Neuronal stem cell (in vitro differentiated cells): ENCODE measurements around the gene EPPIN.

ENCODE experiments used
- DNase-seq: peaks from one replicate; pipeline ENCODE4 v3.0.0-alpha.2; 2013; ENCODE audit warnings: low spot score
- H2AFZ ChIP-seq: one replicate; pipeline ENCODE4 v1.6.1; 2013; ENCODE audit warnings: mild to moderate bottlenecking, low read length, inconsistent platforms
- H2AK5ac ChIP-seq: 2 replicates; pipeline ENCODE4 v1.6.1; 2013; ENCODE audit warnings: low read depth, mild to moderate bottlenecking, inconsistent platforms, low read length, moderate library complexity, mixed read lengths
- H2BK120ac ChIP-seq: 2 replicates; pipeline ENCODE4 v1.6.1; 2013; ENCODE audit warnings: low read depth, mild to moderate bottlenecking, inconsistent platforms, low read length, moderate library complexity, mixed read lengths
- H2BK12ac ChIP-seq: one replicate; pipeline ENCODE4 v1.6.1; 2013; ENCODE audit warnings: low read length, inconsistent platforms
- H2BK15ac ChIP-seq: 2 replicates; pipeline ENCODE4 v1.6.1; 2013; ENCODE audit warnings: mild to moderate bottlenecking, low read length, inconsistent platforms, mixed read lengths
- H2BK5ac ChIP-seq: one replicate; pipeline ENCODE4 v1.6.1; 2013; ENCODE audit warnings: inconsistent platforms, mild to moderate bottlenecking, low read length, moderate library complexity
- H3K14ac ChIP-seq: one replicate; pipeline ENCODE4 v1.6.1; 2013; ENCODE audit warnings: low read length, inconsistent platforms
- H3K18ac ChIP-seq: 2 replicates; pipeline ENCODE4 v1.6.1; 2013; ENCODE audit warnings: low read length, inconsistent platforms
- H3K23ac ChIP-seq: 2 replicates; pipeline ENCODE4 v1.6.1; 2013; ENCODE audit warnings: low read depth, mild to moderate bottlenecking, mixed read lengths, low read length, inconsistent platforms; ENCODE audit not compliant: poor library complexity
- H3K27ac ChIP-seq: replicated peaks from 3 replicates; pipeline ENCODE4 v1.5.1; 2013; ENCODE audit warnings: low read length, inconsistent platforms
- H3K27me3 ChIP-seq, 3 experiments: 2 replicates each; pipeline ENCODE4 v1.6.1; 2013; ENCODE audit warnings: low read length in 3 of 3, mild to moderate bottlenecking in 2 of 3, inconsistent platforms in 1 of 3, low read depth in 1 of 3, mixed read lengths in 1 of 3, moderate library complexity in 1 of 3; ENCODE audit not compliant: control insufficient read depth in 3 of 3, insufficient read depth in 3 of 3
- H3K36me3 ChIP-seq, 2 donors: replicated peaks in 1 of 2; 2 replicates each; pipeline ENCODE4 v1.6.1; 2013; ENCODE audit warnings: low read length in 2 of 2; ENCODE audit not compliant: control insufficient read depth in 2 of 2, insufficient read depth in 2 of 2
- H3K4ac ChIP-seq: 2 replicates; pipeline ENCODE4 v1.6.1; 2013; ENCODE audit warnings: inconsistent platforms, mild to moderate bottlenecking, low read length, moderate library complexity
- H3K4me1 ChIP-seq, 2 donors: 1 replicate in 1 of 2; 2 replicates in 1 of 2; pipeline ENCODE4 v1.6.1; 2013; ENCODE audit warnings: low read length in 2 of 2, low read depth in 1 of 2; ENCODE audit not compliant: control insufficient read depth in 2 of 2, insufficient read depth in 1 of 2
- H3K4me2 ChIP-seq: one replicate; pipeline ENCODE4 v1.6.1; 2013; ENCODE audit warnings: mild to moderate bottlenecking, low read length, inconsistent platforms; ENCODE audit not compliant: insufficient read depth, poor library complexity, severe bottlenecking
- H3K4me3 ChIP-seq, 2 donors: 2 replicates each; pipeline ENCODE4 v1.5.1; 2013; ENCODE audit warnings: low read length in 2 of 2, mild to moderate bottlenecking in 2 of 2, inconsistent platforms in 1 of 2, moderate library complexity in 1 of 2
- H3K79me1 ChIP-seq: one replicate; pipeline ENCODE4 v1.6.1; 2013; ENCODE audit warnings: low read depth, mild to moderate bottlenecking, inconsistent platforms, low read length, moderate library complexity
- H3K9ac ChIP-seq: one replicate; pipeline ENCODE4 v1.6.1; 2013; ENCODE audit warnings: mild to moderate bottlenecking, low read depth, low read length, inconsistent platforms; ENCODE audit not compliant: poor library complexity
- H3K9me3 ChIP-seq, 2 donors: replicated peaks in 1 of 2; 2 replicates each; pipeline versions ENCODE3 to v1.6.1; 2013; ENCODE audit warnings: low read length in 2 of 2, mild to moderate bottlenecking in 2 of 2, inconsistent platforms in 1 of 2, low read depth in 1 of 2, mixed read lengths in 1 of 2, moderate library complexity in 1 of 2; ENCODE audit not compliant: control insufficient read depth in 2 of 2, insufficient read depth in 1 of 2
- H4K8ac ChIP-seq: one replicate; pipeline ENCODE4 v1.6.1; 2013; ENCODE audit warnings: low read depth, mild to moderate bottlenecking, inconsistent platforms, low read length, moderate library complexity
- H4K91ac ChIP-seq: one replicate; pipeline ENCODE4 v1.6.1; 2013; ENCODE audit warnings: low read length, low read depth, mild to moderate bottlenecking, inconsistent platforms; ENCODE audit not compliant: poor library complexity
- WGBS, 2 donors: extraction: QIAGEN DNeasy Blood & Tissue Kit; methylation state at CpG; one replicate each; pipeline ENCODE4 v1.1.7; 2013; ENCODE audit warnings: missing lambda C conversion rate in 2 of 2, mixed read lengths in 1 of 2; ENCODE audit not compliant: insufficient read length in 2 of 2, insufficient replicate concordance in 1 of 2; ENCODE audit errors: extremely low coverage in 2 of 2; 5-methylcytosine and 5-hydroxymethylcytosine counted together

EPPIN gene

GRCh38 chr20:45500022-45500421 lies 47.2 kb downstream of the EPPIN start:
- Histone ChIP-seq H2BK120ac (no peak overlapping the region), H2AK5ac (no peak overlapping the region), H3K4me2 (no peak overlapping the region), H3K9me3 (no peaks in the 10 kb centered on the region), H3K27ac (no peak overlapping the region), H3K36me3 (no peaks in the 10 kb centered on the region), H3K23ac (peak overlapping the region; percentile 35), H3K79me1 (no peaks in the 10 kb centered on the region), H4K91ac (no peak overlapping the region), H3K9ac (no peak overlapping the region), H2BK15ac (no peak overlapping the region), H2BK5ac (no peak overlapping the region), H3K14ac (no peak overlapping the region), H4K8ac (no peak overlapping the region), H3K18ac (no peak overlapping the region), H2AFZ (no peak overlapping the region), H2BK12ac (no peak overlapping the region), H3K4me1 (no peaks in the 10 kb centered on the region), H3K4ac (no peak overlapping the region), H3K4me3 (peak overlapping the region in 1 of 2 donors; percentile 18), H3K27me3 (peaks cover 0 to 15% (median 0%) of the 10 kb centered on the region in 3 experiments)
- DNase-seq = no peak
- no CpG with 5 or more reads among the region's 6 CpGs for WGBS, 2 donors

GRCh38 chr20:45497971-45498494 lies 49.2 kb downstream of the EPPIN start:
- no peak overlapping the region for H3K14ac ChIP-seq
- H3K36me3 ChIP-seq = no peaks in the 10 kb centered on the region
- no peak overlapping the region for H2BK15ac ChIP-seq
- no peak overlapping the region for H2BK5ac ChIP-seq
- no peak overlapping the region for H3K4me3 ChIP-seq
- H3K4me2 ChIP-seq = no peak overlapping the region
- no peaks in the 10 kb centered on the region for H3K79me1 ChIP-seq
- no peak overlapping the region for H4K91ac ChIP-seq
- H3K27me3 ChIP-seq = peaks cover 0 to 15% (median 0%) of the 10 kb centered on the region in 3 experiments
- no peak overlapping the region for H3K9ac ChIP-seq
- no CpG with 5 or more reads among the region's 3 CpGs for WGBS, 2 donors
- no peak overlapping the region for H3K27ac ChIP-seq
- no peak overlapping the region for H4K8ac ChIP-seq
- H3K23ac ChIP-seq = no peak overlapping the region
- H2AFZ ChIP-seq = no peak overlapping the region
- no peak overlapping the region for H2BK12ac ChIP-seq
- DNase-seq = no peak
- H3K9me3 ChIP-seq = no peaks in the 10 kb centered on the region
- H3K4me1 ChIP-seq = no peaks in the 10 kb centered on the region
- H2BK120ac ChIP-seq = no peak overlapping the region
- no peak overlapping the region for H3K4ac ChIP-seq
- H3K18ac ChIP-seq = no peak overlapping the region
- no peak overlapping the region for H2AK5ac ChIP-seq

DNA sequence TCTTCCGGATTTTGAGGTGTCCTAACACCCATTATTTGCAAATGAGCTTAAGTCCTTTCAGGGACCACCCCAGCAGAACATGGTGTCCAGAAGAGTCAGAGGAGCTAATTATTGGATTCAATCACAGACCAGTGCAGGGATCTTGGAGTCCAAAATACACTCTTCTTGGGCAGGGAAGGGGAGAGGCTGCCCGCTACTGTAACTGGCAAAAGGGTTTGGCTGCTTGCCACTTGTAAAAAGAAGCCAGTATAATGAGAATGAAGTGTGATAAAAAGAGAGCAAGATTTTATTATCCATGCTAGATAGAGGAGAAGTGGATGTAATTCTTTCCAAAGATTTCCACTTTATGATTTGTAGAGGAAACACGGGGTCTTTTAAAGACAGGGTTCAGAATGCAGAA lies 51.0 kb downstream of the EPPIN start:
- Histone ChIP-seq H3K36me3 (no peaks in the 10 kb centered on the region), H3K4ac (no peak overlapping the region), H2BK120ac (no peak overlapping the region), H3K14ac (no peak overlapping the region), H3K79me1 (no peaks in the 10 kb centered on the region), H2BK5ac (no peak overlapping the region), H3K23ac (no peak overlapping the region), H2BK12ac (no peak overlapping the region), H2AK5ac (no peak overlapping the region), H3K27ac (no peak overlapping the region), H3K18ac (no peak overlapping the region), H4K91ac (no peak overlapping the region), H4K8ac (no peak overlapping the region), H3K9ac (no peak overlapping the region), H2BK15ac (no peak overlapping the region), H2AFZ (no peak overlapping the region), H3K27me3 (peaks cover 0 to 10% (median 0%) of the 10 kb centered on the region in 3 experiments), H3K4me3 (no peak overlapping the region), H3K4me1 (no peaks in the 10 kb centered on the region), H3K4me2 (no peak overlapping the region), H3K9me3 (no peaks in the 10 kb centered on the region)
- no CpG with 5 or more reads among the region's 3 CpGs for whole genome bisulfite sequencing, 2 donors
- DNase-seq = no peak

- no peak overlapping the region for H2AFZ ChIP-seq
- H3K36me3 ChIP-seq = no peaks in the 10 kb centered on the region
- H3K14ac ChIP-seq = no peak overlapping the region
Observed at GRCh38 chr20:45495501-45495941, 51.7 kb downstream of the EPPIN start.

More at GRCh38 chr20:45495501-45495941, 51.7 kb downstream of the EPPIN start:
- no peak for DNase-seq
- peaks cover 0 to 8% (median 0%) of the 10 kb centered on the region in 3 experiments for H3K27me3 ChIP-seq
- no peaks in the 10 kb centered on the region for H3K9me3 ChIP-seq
- H3K4ac ChIP-seq = no peak overlapping the region
- no peak overlapping the region for H2AK5ac ChIP-seq
- H3K4me1 ChIP-seq = no peaks in the 10 kb centered on the region
- no peak overlapping the region for H4K91ac ChIP-seq
- no peak overlapping the region for H3K9ac ChIP-seq
- H3K4me2 ChIP-seq = no peak overlapping the region
- no CpG with 5 or more reads among the region's 1 CpG for WGBS, 2 donors
- H2BK120ac ChIP-seq = no peak overlapping the region
- no peak overlapping the region for H2BK5ac ChIP-seq
- H3K23ac ChIP-seq = no peak overlapping the region
- no peak overlapping the region for H3K18ac ChIP-seq
- no peaks in the 10 kb centered on the region for H3K79me1 ChIP-seq
- H3K4me3 ChIP-seq = no peak overlapping the region
- no peak overlapping the region for H3K27ac ChIP-seq
- H2BK15ac ChIP-seq = no peak overlapping the region
- H2BK12ac ChIP-seq = no peak overlapping the region
- H4K8ac ChIP-seq = no peak overlapping the region
